ENCODE measurements around the gene BLTP3A.

BLTP3A gene

DNA sequence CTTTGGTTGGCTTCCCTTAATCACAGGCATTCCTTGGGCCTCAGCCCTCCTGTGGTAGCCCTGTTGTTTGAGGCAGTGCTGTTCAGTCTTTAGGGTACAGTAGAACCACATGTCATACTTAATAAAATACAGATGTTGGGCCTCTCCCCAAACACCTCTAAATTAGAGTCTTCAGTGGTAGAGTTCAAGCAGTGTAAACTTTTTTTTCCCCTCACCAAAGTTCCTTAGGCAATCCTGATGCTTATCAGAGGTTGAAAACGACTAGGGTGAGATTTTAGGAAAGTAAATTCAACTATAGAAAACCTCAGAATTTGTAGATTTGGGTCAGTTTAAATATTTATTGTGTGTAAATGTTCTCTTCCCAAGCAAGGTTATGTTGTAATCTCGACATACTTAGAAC is 44.6 kb downstream of the BLTP3A start:
- TF ChIP-seq Cebpa-rat (IDR thresholded peaks at IDR 0.05) = no peak
- Histone ChIP-seq H3K27ac (peak overlapping the region in 7 of 11 experiments; percentile 36 to 74 (median 51); a peak in 13 of 22 replicates), H3K36me3 (peaks cover 31 to 96% (median 84%) of the 10 kb centered on the region in 11 experiments)

DNA sequence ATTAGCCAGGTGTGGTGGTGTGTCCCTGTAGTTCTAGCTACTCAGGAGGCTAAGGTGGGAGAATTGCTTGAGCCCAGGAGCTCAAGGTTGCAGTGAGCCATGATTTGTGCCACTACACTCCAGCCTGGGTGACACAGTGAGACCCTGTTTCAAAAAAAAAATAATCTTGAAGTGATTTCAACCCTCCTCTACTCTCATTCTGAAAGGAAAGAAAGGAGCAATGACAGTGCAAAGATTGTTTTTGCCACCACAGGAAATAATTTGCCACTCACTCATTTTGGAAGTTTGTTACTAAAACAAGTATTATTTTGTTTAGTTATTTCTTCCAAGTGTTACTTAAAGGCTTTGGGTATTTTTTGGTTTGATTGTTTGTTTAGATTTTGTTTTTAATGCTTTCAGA is 45.6 kb downstream of the BLTP3A start:
- no peaks in the 10 kb centered on the region for H4K20me1 ChIP-seq
- H3K27me3 ChIP-seq = no peaks in the 10 kb centered on the region
- peak overlapping the region in 3 of 11 experiments; percentile 7 to 51 (median 12); a peak in 4 of 22 replicates for H3K27ac ChIP-seq
- H3K4me1 ChIP-seq = peaks cover 0 to 40% (median 20%) of the 10 kb centered on the region in 10 experiments; a peak in 12 of 20 replicates
- no peak overlapping the region for H3K4me3 ChIP-seq
- no peaks in the 10 kb centered on the region for H3K9me3 ChIP-seq (replicated peaks in 1 of 11)
- H3K36me3 ChIP-seq = peaks cover 29 to 96% (median 85%) of the 10 kb centered on the region in 11 experiments
- no peak overlapping the region for H3K9ac ChIP-seq
- TF ChIP-seq Cebpa-rat (IDR thresholded peaks at IDR 0.05) = no peak
- H3K4me2 ChIP-seq = peak overlapping the region in 2 of 11 experiments; percentile 39 to 43; a peak in 3 of 22 replicates

More for the DNA sequence above, 44.6 kb downstream of the BLTP3A start:
- Histone ChIP-seq H3K4me2 (peak overlapping the region in 5 of 11 experiments; percentile 57 to 78 (median 76); a peak in 10 of 22 replicates), H3K27me3 (no peaks in the 10 kb centered on the region), H3K9me3 (replicated peaks in 1 of 11) (no peaks in the 10 kb centered on the region), H4K20me1 (no peaks in the 10 kb centered on the region), H3K4me3 (no peak overlapping the region), H3K4me1 (peaks cover 0 to 40% (median 20%) of the 10 kb centered on the region in 10 experiments; a peak in 12 of 20 replicates), H3K9ac (peak overlapping the region in 4 of 11 experiments; percentile 3 to 13 (median 7); a peak in 2 of 22 replicates)

DNA sequence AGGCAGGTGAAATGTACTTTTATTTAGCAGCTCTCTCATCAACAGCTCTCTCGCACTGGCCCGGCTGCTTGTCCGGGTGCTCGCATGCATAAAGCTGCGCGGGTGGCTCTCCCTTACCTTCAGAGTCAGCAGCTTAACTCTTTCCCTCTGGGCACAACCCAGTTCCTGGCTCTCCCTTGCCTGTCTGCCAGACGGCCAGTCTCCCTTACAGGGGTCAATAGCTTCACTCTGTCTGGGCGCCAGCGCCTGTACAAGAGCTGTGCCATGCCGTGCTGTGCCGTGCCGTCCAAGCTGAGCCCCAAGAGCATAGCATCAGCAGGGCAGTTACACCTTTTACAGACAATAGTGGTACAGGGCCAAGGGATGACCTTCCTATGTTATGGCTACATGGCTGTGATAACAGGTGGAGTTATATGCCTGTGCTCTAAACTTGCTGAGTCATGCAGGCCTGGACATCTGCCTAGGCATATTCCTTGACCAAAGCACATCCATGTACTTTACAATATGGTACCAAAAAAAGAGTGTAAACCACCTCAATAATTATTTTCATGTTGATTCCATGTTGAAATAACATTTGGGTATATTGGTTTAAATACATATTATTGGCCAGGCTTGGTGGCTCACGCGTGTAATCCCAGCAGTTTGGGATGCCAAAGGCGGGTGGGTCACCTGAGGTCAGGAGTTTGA is 47.9 kb downstream of the BLTP3A start:
- Histone ChIP-seq H3K4me1 (peaks cover 0 to 31% (median 15%) of the 10 kb centered on the region in 10 experiments; a peak in 12 of 20 replicates), H3K36me3 (peaks cover 31 to 95% (median 79%) of the 10 kb centered on the region in 11 experiments), H3K27me3 (no peaks in the 10 kb centered on the region)

More for the DNA sequence above, 47.9 kb downstream of the BLTP3A start:
- no peak overlapping the region for H3K4me3 ChIP-seq
- no peak for TF ChIP-seq Cebpa-rat (IDR thresholded peaks at IDR 0.05)
- H3K9ac ChIP-seq = no peak overlapping the region
- no peaks in the 10 kb centered on the region for H3K9me3 ChIP-seq (replicated peaks in 1 of 11)
- no peak overlapping the region for H3K4me2 ChIP-seq
- peak overlapping the region in 2 of 11 experiments; percentile 45 to 46; a peak in 2 of 22 replicates for H3K27ac ChIP-seq
- H4K20me1 ChIP-seq = no peaks in the 10 kb centered on the region
